IMR-90 (cell line): ENCODE results near the gene GCC2. TPM values are rescaled to one million over a fixed set of nuclear protein-coding genes. Genes with fewer than 3 reads are reported as not detected.

ENCODE experiments used
- ATAC-seq: fragments of 200-7000 bp; cut with Tn5 transposase; 2 replicates; pipeline ENCODE4 v1.9.1; 2020; ENCODE audit warnings: low read depth, mild to moderate bottlenecking, moderate library complexity
- BruUV-seq: library from RNA; stranded (reverse); fragments of 400-500 nt; replicated peaks from 2 replicates; lab custom pipeline; 2021; lab: Mats Ljungman, UMichigan
- CTCF ChIA-PET: fragments of 300-600 bp; formaldehyde crosslinking; extraction: SDS; loops from one replicate; lab custom pipeline; 2021; ENCODE audit warnings: antibody characterized with exemption; lab: Yijun Ruan, JAX
- POLR2A ChIA-PET: fragments of 300-600 bp; sonication (Branson Sonifier 250); formaldehyde crosslinking; loops from one replicate; lab custom pipeline; 2022; ENCODE audit warnings: antibody characterized with exemption; ENCODE audit not compliant: unreplicated experiment; lab: Charles Lee
- DNase-seq: peaks from one replicate; pipeline ENCODE4 v3.0.0; 2013
- H2AFZ ChIP-seq: replicated peaks from 2 replicates; pipeline ENCODE3; 2013; ENCODE audit warnings: low read length, mild to moderate bottlenecking; ENCODE audit not compliant: poor library complexity
- H2AK5ac ChIP-seq: 2 replicates; pipeline ENCODE4 v1.6.1; 2013; ENCODE audit warnings: low read depth, low read length, inconsistent platforms
- H2AK9ac ChIP-seq: replicated peaks from 2 replicates; pipeline ENCODE3; 2013; ENCODE audit warnings: mild to moderate bottlenecking, low read depth, low read length, moderate library complexity; ENCODE audit not compliant: poor library complexity
- H2BK120ac ChIP-seq: 2 replicates; pipeline ENCODE4 v1.6.1; 2013; ENCODE audit warnings: low read depth, low read length, inconsistent platforms
- H2BK15ac ChIP-seq: 3 replicates; pipeline ENCODE4 v1.6.1; 2013; ENCODE audit warnings: low read depth, low read length, inconsistent platforms
- H2BK20ac ChIP-seq: 2 replicates; pipeline ENCODE4 v1.6.1; 2013; ENCODE audit warnings: low read depth, mild to moderate bottlenecking, inconsistent platforms, low read length, moderate library complexity
- H2BK5ac ChIP-seq: 2 replicates; pipeline ENCODE4 v1.6.1; 2013; ENCODE audit warnings: mild to moderate bottlenecking, low read depth, low read length, inconsistent platforms; ENCODE audit not compliant: poor library complexity, severe bottlenecking
- H3K14ac ChIP-seq: replicated peaks from 2 replicates; pipeline ENCODE4 v1.6.1; 2013; ENCODE audit warnings: low read depth, low read length, inconsistent platforms
- H3K18ac ChIP-seq: 2 replicates; pipeline ENCODE4 v1.6.1; 2013; ENCODE audit warnings: low read depth, low read length, control low read depth
- H3K23ac ChIP-seq: 2 replicates; pipeline ENCODE4 v1.6.1; 2013; ENCODE audit warnings: low read depth, low read length, inconsistent platforms
- H3K27ac ChIP-seq: 2 replicates; pipeline ENCODE4 v1.5.1; 2013; ENCODE audit warnings: mild to moderate bottlenecking, control low read depth, low read length; ENCODE audit not compliant: insufficient read depth
- H3K27me3 ChIP-seq: 2 replicates; pipeline ENCODE4 v1.6.1; 2013; ENCODE audit warnings: low read length; ENCODE audit not compliant: control insufficient read depth, insufficient read depth
- H3K36me3 ChIP-seq: 2 replicates; pipeline ENCODE4 v1.6.1; 2013; ENCODE audit warnings: low read length, mixed read lengths; ENCODE audit not compliant: control insufficient read depth, insufficient read depth
- H3K4ac ChIP-seq: 2 replicates; pipeline ENCODE4 v1.6.1; 2013; ENCODE audit warnings: low read depth, low read length, inconsistent platforms
- H3K4me1 ChIP-seq: 2 replicates; pipeline ENCODE4 v1.6.1; 2013; ENCODE audit warnings: low read length, mixed read lengths; ENCODE audit not compliant: control insufficient read depth, insufficient read depth
- H3K4me2 ChIP-seq: 2 replicates; pipeline ENCODE4 v1.6.1; 2013; ENCODE audit warnings: low read depth, mild to moderate bottlenecking, control low read depth, low read length, moderate library complexity
- H3K4me3 ChIP-seq: 2 replicates; pipeline ENCODE4 v1.5.1; 2013; ENCODE audit warnings: low read depth, mild to moderate bottlenecking, control low read depth, low read length, moderate library complexity; ENCODE audit not compliant: insufficient read depth
- H3K56ac ChIP-seq: 2 replicates; pipeline ENCODE4 v1.6.1; 2013; ENCODE audit warnings: low read length, inconsistent platforms; ENCODE audit not compliant: insufficient read depth; ENCODE audit errors: extremely low read depth
- H3K79me1 ChIP-seq, 2 experiments: 2 replicates each; pipeline ENCODE4 v1.6.1; 2013; ENCODE audit warnings: low read length in 2 of 2, inconsistent platforms in 1 of 2, low read depth in 1 of 2
- H3K9ac ChIP-seq: 2 replicates; pipeline ENCODE4 v1.6.1; 2013; ENCODE audit warnings: low read depth, low read length, control low read depth
- H3K9me1 ChIP-seq: 2 replicates; pipeline ENCODE4 v1.6.1; 2013; ENCODE audit warnings: low read length, inconsistent platforms; ENCODE audit not compliant: insufficient read depth
- H3K9me3 ChIP-seq: 2 replicates; pipeline ENCODE4 v1.6.1; 2013; ENCODE audit warnings: low read length; ENCODE audit not compliant: control insufficient read depth, insufficient read depth
- H4K20me1 ChIP-seq: 2 replicates; pipeline ENCODE4 v1.6.1; 2013; ENCODE audit warnings: low read length, inconsistent platforms; ENCODE audit not compliant: insufficient read depth
- H4K5ac ChIP-seq: 2 replicates; pipeline ENCODE4 v1.6.1; 2013; ENCODE audit warnings: mild to moderate bottlenecking, low read depth, low read length, control low read depth
- H4K8ac ChIP-seq, 2 experiments: 2 replicates each; pipeline ENCODE4 v1.6.1; 2013; ENCODE audit warnings: low read depth in 2 of 2, low read length in 2 of 2, control low read depth in 1 of 2, inconsistent platforms in 1 of 2
- H4K91ac ChIP-seq: 2 replicates; pipeline ENCODE4 v1.6.1; 2013; ENCODE audit warnings: low read depth, low read length, inconsistent platforms; ENCODE audit not compliant: insufficient read depth
- BHLHE40 ChIP-seq: fragments of 150-350 bp; IDR thresholded peaks from 2 replicates; pipeline ENCODE4 v1.6.1; 2016; ENCODE audit warnings: mild to moderate bottlenecking, low read depth, low read length
- CTCF ChIP-seq: conservative IDR thresholded peaks from 2 replicates; pipeline ENCODE4 v1.5.1; 2012; ENCODE audit warnings: mild to moderate bottlenecking, low read depth, low read length, improper control_type of control experiment
- MAFK ChIP-seq: IDR thresholded peaks from 2 replicates; pipeline ENCODE4 v1.6.1; 2012; ENCODE audit warnings: low read depth, low read length, improper control_type of control experiment
- MAZ ChIP-seq: IDR thresholded peaks from 2 replicates; pipeline ENCODE4 v1.6.1; 2012; ENCODE audit warnings: low read depth, mild to moderate bottlenecking, low read length, improper control_type of control experiment, moderate library complexity, borderline replicate concordance
- NFE2L2 ChIP-seq: fragments of 150-350 bp; IDR thresholded peaks from 2 replicates; pipeline ENCODE4 v1.6.1; 2016; ENCODE audit warnings: low read depth, mild to moderate bottlenecking, low read length
- POLR2A ChIP-seq: IDR thresholded peaks from 2 replicates; pipeline ENCODE4 v1.6.1; 2012; ENCODE audit warnings: mild to moderate bottlenecking, low read depth, low read length
- RCOR1 ChIP-seq: IDR thresholded peaks from 2 replicates; pipeline ENCODE4 v1.6.1; 2012; ENCODE audit warnings: mild to moderate bottlenecking, low read length, improper control_type of control experiment; ENCODE audit not compliant: insufficient replicate concordance
- WGBS, 2 experiments: methylation state at CpG; one replicate each; pipeline versions ENCODE4 v1.1.5 to v1.1.7; 2013; ENCODE audit warnings: missing lambda C conversion rate in 2 of 2; ENCODE audit not compliant: insufficient read length in 1 of 2; ENCODE audit errors: extremely low coverage in 2 of 2; 5-methylcytosine and 5-hydroxymethylcytosine counted together
- dilution Hi-C: fragments of 300-500 bp; cut with HindIII; formaldehyde crosslinking; loops from one replicate; pipeline ENCODE4 v1.14.3; 2018; ENCODE audit warnings: low sequenced_read_pairs; ENCODE audit not compliant: unreplicated experiment
- in situ Hi-C: fragments of 300-500 bp; cut with MboI; formaldehyde crosslinking; loops from 3 replicates; pipeline ENCODE4 v1.14.3; 2019; ENCODE audit warnings: low sequenced_read_pairs, inconsistent platforms, mixed read lengths
- intact Hi-C: fragments of 100-400 bp; cut with micrococcal nuclease; formaldehyde crosslinking; loops from 2 replicates; pipeline ENCODE4 v1.10.0; 2022
- polyA plus RNA-seq, 3 experiments: library from polyadenylated mRNA; depleted of rRNA; stranded (reverse); fragments of >200 nt; gene quantifications; 2 replicates each; pipeline ENCODE4 v1.2.3, GENCODE V29; 2012; ENCODE audit warnings: low replicate concordance in 1 of 3
- total RNA-seq: library from RNA; depleted of rRNA; stranded (reverse); fragments of >200 nt; gene quantifications from 2 replicates; pipeline ENCODE4 v1.2.3, GENCODE V29; 2012

GCC2 gene
- total and polyA plus RNA-seq, 2 of the 4 experiments (the other 2 are of a cell fraction) = 6.4 to 8.6 TPM

GRCh38 chr2:108548208-108549003 is 99.4 kb downstream of the GCC2 start:
- Histone ChIP-seq H2BK120ac (0 out of 2 replicates have a peak overlapping the region, but pooled peaks have one; percentile 3), H3K23ac (no peak overlapping the region), H3K27ac (no peak overlapping the region), H3K4me1 (peaks cover 11% of the 10 kb centered on the region), H3K56ac (no peak overlapping the region), H4K20me1 (peaks cover 53% of the 10 kb centered on the region), H3K9me3 (no peaks in the 10 kb centered on the region), H2BK5ac (no peak overlapping the region), H4K8ac (no peak overlapping the region), H3K4ac (no peak overlapping the region), H2BK15ac (no peak overlapping the region), H3K79me1 (peaks cover 19 to 62% of the 10 kb centered on the region in 2 experiments), H2AFZ (no peak overlapping the region), H3K18ac (no peak overlapping the region), H3K27me3 (no peaks in the 10 kb centered on the region), H4K91ac (no peak overlapping the region), H3K36me3 (peaks cover 2% of the 10 kb centered on the region), H3K4me3 (no peak overlapping the region), H2BK20ac (no peak overlapping the region), H3K4me2 (peak overlapping the region; percentile 68), H3K9me1 (peaks cover 17% of the 10 kb centered on the region), H4K5ac (no peak overlapping the region), H2AK9ac (no peak overlapping the region), H3K9ac (no peak overlapping the region), H3K14ac (0 out of 2 replicates have a peak overlapping the region, but pooled peaks have one; percentile 10), H2AK5ac (no peak overlapping the region)
- CTCF ChIA-PET = interaction anchor here (1.0 to 1.2 kb wide), 2 partner anchors 88 to 89 kb away, joined by 3 read pairs; no protein-coding TSS in a partner anchor
- BruUV-seq = no TSS peak
- ATAC-seq (peak; percentile 24; the same call in 1 of the 2 replicates), DNase-seq (peak; percentile 82)
- intact Hi-C loops (no loop called here), dilution Hi-C loops (no loop called here), in situ Hi-C loops (no loop called here)
- POLR2A ChIA-PET = no interaction called here
- 28% methylated on average over 4 of the region's 9 CpGs; no CpG with 5 or more reads in 1 of the 2 experiments for WGBS, 2 experiments
- TF ChIP-seq BHLHE40 = no peak
- TF ChIP-seq MAFK = peak; percentile 36; the same call in 1 of the 2 replicates
- TF ChIP-seq RCOR1 = no peak
- TF ChIP-seq MAZ = no peak
- no peak for TF ChIP-seq CTCF
- TF ChIP-seq POLR2A = no peak
- peak; percentile 85 for TF ChIP-seq NFE2L2
